GM12875 (cell line): ENCODE measurements around the gene MAPK8IP2.

Source experiments
- H3K4me3 ChIP-seq: one replicate; pipeline ENCODE4 v1.5.1; 2011; ENCODE audit warnings: low read depth, low read length, control low read depth
- CTCF ChIP-seq: IDR thresholded peaks from 2 replicates; pipeline ENCODE4 v1.5.1; 2011; ENCODE audit warnings: low read depth, mild to moderate bottlenecking, control low read depth, inconsistent platforms, low read length, moderate library complexity, borderline replicate concordance; ENCODE audit not compliant: insufficient read depth

MAPK8IP2 gene

GRCh38 chr22:50600538-50600937 is at the start of gene MAPK8IP2:
MAPK8IP2 (plus strand) TSS chr22:50600793; CDS start chr22:50600819, 26 bp downstream.
- no peak for TF ChIP-seq CTCF
- H3K4me3 ChIP-seq: peak within 1 kb of the TSS; percentile 5

- H3K4me3 ChIP-seq: no peak overlapping the region
- TF ChIP-seq CTCF: no peak
These were observed 49.3 kb upstream of the MAPK8IP2 start for GRCh38 chr22:50551160-50551752.

- no peak for TF ChIP-seq CTCF
- H3K4me3 ChIP-seq: no peak overlapping the region
These were observed 47.3 kb upstream of the MAPK8IP2 start for GRCh38 chr22:50553310-50553709.

GRCh38 chr22:50556703-50557102 is 43.9 kb upstream of the MAPK8IP2 start:
- TF ChIP-seq CTCF: no peak
- no peak overlapping the region for H3K4me3 ChIP-seq

- H3K4me3 ChIP-seq: no peak overlapping the region
- no peak for TF ChIP-seq CTCF
These were observed 40.6 kb upstream of the MAPK8IP2 start for GRCh38 chr22:50560034-50560433.

GRCh38 chr22:50561401-50562358 is 38.9 kb upstream of the MAPK8IP2 start:
- H3K4me3 ChIP-seq: no peak overlapping the region
- TF ChIP-seq CTCF: no peak
